Stimulated activated CD4-positive, alpha-beta T cell treated with anti-CD3 and anti-CD28 coated beads, Interleukin-1b, Interleukin-23, amount 100 ng/mL, for 4 hours (primary cell): ENCODE measurements around the gene RASAL2.
"Not testable (repeated sequence)": the region's sequence is repeated elsewhere in the genome, so short reads cannot be mapped to it uniquely, and the experiment has no call there.

Experiments used
- DNase-seq, 2 donors: peaks; one replicate each; pipeline ENCODE4 v3.0.0-alpha.2; 2020; ENCODE audit warnings: low read depth in 2 of 2

The RASAL2 gene

DNA sequence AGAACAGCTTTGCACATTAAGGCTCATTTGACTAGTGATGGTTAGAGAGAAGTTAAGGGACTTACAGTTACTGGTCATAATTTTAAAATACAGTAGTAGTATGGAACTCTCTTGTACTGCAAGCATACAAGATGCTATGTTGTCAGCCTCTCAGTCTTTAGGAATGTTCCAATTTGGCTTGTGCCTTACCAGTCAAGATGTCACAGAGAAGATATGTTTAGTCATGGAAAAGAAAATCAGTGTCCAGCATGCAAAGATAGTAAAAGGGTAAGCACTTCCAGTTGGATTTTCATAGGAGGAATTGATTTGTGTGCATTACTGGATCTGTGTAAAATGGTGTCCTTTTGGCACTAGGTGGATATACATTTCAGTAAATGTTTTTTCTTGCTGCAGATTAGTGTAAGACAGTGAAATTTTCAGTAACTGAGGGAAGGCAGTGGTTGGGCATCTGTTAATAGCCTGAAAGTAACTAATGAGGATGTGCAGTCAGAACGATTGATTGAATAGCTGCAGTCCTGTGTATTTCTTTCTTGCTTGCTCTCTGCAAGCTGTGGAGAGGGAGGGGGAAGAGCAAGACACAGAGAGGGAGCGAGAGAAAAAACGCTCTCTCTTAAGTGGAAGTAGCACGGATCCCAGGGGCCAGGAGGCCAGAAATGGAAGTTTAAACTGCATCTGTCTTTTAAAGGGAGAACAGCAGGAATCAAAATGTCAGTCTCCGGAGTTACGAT, 294.7 kb downstream of the RASAL2 start:
- DNase-seq, result no peak

DNA sequence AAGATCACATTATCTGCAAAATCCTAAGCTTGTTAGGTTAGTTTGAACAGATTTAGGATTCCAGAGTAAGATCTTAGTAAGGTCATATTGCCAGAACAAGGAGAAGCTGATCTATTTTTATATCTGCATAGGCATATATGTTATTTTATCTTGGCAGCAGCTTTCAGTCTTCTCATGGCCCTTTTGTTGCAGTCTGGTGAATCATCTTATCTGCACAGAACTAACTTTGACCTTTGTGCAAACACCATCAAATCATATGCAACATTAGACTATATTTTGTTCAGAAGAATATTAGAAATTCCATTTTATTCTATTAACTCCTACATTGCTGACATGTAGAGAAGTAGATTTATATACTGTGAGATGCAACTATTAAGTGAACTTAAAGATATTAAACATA, 295.5 kb downstream of the RASAL2 start:
- DNase-seq, result no peak

DNA sequence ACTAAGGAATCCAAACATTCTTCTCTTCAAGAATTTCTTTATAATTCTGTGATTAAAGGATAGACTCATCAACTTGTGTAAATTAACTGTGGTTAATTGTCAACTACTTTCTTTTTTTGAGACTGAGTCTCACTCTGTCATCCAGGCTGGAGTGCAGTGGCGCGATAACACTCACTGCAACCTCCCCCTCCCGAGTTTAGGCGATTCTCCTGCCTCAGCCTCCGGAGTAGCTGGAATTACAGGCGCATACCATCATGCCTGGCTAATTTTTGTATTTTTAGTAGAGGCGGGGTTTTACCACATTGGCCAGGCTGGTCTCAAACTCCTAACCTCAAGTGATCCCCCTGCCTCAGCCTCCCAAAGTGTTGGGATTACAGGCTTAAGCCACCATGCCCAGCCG, 296.4 kb downstream of the RASAL2 start:
- not testable (repeated sequence) for DNase-seq

DNA sequence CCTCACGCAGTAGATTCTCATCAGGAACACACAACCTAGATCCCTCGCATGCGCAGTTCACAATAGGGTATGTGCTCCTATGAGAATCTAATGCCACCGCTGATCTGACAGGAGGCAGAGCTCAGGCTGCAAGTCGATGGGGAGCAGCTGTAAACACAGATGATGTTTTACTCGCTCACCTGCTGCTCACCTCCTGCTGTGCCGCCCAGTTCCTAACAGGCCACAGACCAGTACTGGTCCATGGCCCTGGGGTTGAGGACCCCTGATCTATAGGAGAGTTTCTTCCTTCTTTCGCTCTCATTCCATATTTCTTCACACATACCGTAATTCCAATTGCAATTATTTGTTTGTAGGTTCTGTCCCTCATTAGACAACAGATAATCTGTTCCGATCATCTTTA, 299.5 kb downstream of the RASAL2 start:
- no peak for DNase-seq

DNA sequence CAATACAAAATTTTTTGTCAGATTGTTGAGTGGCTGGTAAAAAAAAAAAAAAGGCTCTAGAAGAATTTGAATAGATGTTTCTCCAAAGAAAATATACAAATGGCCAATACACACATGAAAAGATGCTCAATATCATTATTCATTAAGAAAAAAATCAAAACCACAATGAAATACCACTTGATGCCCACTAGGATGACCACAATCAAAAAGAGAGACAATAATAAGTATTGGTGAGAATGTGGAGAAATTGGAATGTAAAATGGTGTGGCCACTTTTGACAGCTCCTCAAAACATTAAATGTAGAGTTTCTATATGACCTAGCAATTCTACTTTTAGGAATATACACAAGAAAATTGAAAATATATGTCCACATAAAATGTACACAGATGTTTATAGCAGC, 302.9 kb downstream of the RASAL2 start:
- no peak for DNase-seq

DNA sequence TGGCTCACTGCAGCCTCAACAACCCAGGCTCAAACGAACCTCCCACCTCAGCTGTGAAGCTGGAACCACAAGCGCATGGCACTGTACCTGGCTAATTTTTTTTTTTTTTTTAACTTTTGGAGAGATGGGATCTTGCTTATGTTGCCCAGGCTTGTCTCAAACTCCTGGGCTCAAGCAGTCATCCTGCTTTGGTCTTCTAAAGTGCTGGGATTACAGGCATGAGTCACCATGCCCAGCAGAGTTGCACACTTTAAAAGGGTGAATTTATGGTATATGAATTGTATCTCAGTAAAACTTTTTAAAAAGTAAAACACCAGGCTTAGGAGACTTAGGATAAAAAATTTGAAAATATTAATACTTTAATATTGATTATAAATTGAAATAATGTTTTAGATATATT, 303.8 kb downstream of the RASAL2 start:
- no peak for DNase-seq

DNA sequence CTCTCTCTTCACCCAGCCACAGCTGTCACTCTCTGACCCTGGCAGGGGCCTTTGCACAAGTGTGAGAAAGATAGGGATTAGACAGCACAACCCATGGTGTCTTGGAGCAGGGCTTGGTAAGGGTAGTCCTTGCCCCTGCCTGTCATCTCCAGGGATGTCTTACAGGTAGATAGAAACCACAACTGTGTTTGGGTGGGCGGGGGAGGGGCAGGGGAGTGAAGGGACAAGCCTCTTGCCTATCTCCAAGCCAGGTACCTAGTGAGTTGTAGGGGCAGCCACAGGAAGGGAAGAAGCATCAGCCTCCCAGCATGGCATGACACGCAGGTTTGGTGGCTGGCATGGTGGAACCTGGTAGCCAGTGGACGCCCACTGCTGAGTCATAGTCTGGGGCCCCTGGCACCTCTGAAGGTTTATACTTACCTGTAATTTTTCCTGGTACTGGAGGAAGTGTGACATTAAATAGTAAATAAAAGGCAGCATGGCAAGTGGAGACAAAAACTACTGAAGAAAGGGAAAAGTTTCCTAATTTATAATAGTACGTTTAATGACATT, 305.3 kb downstream of the RASAL2 start:
- no peak for DNase-seq

DNA sequence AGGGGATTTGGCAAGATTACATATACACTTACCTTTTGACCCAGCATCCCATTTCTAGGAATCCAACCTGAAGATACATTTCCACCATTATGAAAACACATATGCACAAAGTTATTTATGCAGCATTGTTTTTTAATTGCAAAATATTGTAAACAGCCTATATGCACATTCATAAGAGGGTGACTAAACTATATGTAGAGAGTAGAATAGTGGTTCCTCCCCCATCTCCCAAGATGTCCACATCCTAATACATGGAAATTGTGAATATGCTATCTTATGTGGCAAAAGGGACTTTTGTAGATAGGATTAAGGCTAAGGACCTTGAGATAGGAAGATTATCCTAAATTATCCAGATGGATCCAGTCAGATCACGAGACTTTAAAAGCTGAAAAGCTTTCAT, 311.2 kb downstream of the RASAL2 start:
- DNase-seq, result no peak

DNA sequence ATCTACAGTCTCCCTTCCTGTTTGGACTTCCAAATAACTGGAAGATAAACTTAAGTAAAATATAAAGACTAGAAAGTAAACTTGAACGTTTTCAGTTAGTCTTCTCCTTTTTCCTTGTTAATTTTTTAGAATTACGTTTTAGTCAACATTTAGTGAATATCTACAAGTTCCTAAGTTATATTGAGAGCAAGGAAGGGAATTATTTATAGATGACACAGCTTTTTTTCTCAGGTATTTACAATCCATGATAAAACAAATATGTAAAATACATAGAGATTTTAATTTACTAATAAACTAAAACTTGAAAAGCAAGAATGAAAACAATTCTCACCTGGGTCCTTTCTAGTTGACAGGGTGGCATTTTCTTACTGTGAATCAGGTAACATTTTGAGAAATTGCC, 313.3 kb downstream of the RASAL2 start:
- DNase-seq, result no peak

DNA sequence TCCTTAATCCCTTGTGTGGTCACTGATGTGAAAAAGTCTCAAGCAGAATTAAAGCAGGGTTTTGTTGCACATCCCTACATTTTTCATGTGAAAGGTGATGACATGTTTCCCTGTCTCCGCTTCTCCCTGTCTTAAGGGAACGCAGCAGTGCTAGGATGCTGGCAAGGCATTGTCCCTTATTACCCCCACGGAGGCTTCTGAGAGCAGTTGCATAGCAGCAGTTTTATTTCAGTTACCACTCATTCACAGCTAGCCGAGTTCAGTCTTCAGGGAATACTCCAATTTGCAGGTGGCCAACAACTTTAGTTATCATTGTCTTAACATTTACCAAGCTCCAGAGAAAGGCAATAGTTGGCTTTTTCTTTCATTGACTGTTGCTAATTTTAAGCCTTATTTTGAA, 313.8 kb downstream of the RASAL2 start:
- DNase-seq, result no peak

DNA sequence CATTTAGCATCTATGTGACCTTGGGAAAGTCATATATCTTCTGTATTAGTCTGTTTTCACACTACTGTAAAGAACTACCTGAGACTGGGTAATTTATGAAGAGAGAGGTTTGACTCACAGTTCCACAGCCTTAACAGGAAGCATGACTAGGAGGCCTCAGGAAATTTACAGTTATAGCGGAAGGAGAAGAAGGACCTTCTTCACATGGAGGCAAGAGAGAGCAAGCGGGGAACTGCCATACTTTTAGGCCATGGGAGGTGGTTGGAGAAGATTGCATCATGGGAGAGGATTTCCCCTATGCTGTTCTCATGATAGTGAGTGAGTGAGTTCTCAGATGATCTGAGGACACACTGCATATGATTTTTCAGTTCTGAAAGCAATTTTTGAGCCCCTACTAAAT, 315.0 kb downstream of the RASAL2 start:
- DNase-seq, result no peak

DNA sequence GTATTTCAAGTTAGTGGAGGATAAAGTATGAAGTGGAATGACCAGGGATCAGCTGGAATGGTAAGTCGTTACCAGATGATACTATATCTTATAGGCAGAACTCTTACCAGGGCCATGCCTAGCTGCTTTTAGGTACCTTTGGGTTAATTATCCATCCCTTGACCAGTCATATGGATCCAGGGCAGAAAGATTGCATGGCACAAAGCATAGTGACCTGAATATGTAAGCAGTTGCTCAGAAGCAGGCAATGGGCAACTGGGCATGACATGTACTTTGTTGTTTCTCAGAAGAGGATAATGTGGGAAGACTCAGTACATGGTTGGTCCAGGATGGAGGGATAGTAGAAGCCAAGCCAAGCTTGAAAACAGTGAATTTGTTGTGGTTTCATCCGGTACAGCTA, 315.6 kb downstream of the RASAL2 start:
- DNase-seq, result no peak

DNA sequence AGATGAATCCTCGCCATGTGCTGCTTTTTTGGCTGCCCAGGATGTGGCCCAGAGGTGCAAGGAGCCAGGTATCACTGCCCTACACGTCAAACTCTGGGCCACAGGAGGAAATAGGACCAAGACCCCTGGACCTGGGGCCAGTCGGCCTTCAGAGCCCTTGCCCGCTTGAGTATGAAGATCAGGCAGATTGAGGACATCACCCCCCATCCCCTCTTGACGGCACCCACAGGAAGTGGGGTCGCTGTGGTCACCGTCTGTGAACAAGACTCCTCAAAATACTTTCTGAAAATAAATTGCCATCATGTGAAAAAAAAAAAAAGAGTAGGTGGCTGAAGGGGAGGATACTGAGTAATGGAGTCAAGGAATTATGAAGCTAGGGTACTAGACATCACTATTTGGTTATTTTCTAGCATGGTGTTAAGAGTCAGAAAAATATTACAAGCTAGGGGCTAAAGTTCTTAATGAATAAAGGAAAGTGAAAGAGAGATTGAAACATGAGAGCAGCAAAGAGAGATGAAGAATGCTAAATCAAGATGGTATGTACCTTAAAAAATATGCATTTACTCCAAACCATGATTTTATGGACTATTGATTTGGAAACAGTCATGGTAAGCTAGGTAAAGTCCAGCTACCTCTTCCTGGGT, 318.0 kb downstream of the RASAL2 start:
- DNase-seq, result no peak

DNA sequence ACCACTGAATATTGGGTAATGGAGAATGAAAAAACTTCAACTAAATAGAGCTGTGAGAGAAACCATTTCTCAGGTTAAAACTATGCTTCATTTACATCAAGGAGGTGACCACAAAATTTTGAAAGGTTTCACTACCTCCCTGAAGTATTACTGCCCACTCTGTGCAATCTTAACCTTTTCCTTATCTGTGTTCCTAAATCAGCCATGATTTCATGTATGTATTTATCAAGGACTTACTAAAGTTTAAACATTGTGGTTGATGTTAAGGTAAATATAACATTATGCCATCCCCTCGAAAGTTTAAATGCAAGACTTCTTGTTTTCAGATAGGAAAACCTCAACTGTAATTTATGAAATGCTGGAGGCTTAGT, 318.5 kb downstream of the RASAL2 start:
- no peak for DNase-seq

DNA sequence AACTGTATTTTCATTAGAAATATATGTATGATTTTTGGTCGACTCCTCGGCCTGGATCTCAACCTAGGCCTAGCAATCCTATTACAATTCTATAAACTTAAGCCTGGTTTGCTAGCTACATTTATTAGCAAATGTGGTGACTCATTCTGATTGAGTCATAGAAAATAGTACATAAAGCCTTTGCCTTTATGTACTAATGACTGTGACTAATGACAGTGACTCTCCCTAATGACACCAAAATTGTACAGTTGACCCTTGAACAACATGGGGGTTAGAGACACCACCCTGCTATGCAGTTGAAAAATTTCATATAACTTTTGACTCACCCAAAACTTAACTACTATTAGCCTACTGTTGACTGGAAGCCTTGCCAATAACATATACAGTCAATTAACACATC, 324.0 kb downstream of the RASAL2 start:
- DNase-seq, result no peak

DNA sequence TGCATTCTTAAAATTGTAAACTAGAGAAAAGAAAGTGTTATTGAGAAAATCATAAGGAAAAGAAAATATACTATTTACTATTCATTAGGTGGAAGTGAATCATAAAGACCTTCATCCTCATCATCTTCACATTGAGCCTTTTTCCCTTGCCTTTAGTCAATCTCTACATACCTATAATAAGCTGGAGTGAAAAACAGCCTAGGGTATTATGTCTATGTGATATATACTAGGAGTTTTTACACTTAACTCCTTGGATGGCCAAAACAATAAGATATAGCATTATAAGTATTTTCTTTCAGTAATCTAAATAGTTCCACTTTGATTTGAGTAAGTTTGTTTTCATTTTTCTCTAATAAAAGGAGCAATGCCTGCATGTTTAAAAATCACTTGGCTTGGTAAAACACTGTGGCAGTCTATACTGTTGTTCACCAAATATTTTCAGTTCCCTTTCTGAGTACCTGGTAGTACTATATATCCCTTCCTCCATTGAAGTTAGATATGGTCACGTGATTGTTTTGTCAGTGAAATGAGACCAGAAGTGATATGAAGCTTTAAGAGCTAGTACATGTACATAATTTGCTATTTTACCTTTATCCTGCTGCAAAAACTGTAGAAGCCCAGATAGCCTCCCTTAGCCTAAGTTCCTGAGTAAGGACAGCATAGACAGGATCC, 324.5 kb downstream of the RASAL2 start:
- no peak for DNase-seq

DNA sequence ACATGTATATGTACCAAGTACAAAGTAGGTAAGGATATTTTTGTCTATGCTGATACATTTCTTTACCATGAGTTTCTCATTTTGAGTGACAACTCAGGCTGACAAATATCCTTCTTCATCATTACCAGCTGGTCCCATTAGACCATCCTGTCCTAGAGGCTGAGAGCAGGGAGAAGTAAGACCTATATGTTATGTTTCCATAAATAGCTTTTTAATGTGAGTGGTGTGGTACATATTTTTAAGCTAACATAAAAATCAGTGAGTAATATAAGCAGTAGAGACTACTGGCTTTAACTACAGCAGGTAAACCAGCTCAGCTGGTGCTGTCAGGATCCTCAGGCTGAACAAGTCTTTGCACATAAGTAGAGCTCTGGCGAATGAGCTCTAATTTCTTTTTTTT, 340.5 kb downstream of the RASAL2 start:
- DNase-seq, result no peak

DNA sequence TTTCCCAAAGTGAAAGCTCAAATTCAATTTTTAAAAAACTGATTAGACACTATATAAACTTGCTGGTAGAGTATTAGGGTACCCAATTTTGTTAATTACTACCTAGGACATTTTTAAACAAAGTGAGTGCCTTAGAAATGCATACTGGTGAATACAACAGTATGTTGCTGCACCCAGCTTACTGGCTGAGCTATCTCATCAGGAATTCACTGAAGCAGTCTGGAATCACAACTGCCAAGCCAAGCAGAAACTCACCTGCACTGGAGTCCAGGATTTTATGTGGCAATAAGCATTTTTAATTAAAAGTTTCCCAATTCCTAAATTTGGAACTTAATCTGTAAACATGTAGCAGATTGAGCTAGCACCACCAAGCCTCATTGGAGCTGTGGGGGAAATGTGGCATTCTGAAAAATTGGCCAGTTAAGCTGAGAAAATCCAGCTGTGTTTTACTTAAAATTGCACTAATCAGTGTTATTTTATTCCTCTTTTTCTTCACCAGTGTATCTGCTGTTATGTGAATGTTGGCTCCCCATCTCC, 341.1 kb downstream of the RASAL2 start:
- no peak for DNase-seq

DNA sequence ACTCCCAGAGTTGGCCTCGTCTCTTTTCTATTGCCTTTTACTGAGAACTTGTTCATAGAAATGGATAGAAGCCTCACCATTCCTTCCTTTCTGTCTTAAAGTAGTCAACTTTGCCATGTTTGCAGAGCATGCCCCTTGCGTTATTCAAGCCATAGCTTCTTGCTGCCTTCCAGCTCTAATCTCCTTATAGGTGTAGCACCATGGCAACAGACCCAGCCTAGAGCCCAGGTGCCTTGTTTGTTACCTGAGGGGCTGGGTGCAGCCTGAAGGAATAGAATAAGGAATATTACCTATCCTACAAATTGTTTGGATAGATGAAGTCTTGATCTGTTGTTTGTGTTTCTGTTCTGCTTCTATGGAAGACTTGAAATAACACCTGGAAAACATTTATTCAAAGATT, 343.0 kb downstream of the RASAL2 start:
- DNase-seq, result no peak

DNA sequence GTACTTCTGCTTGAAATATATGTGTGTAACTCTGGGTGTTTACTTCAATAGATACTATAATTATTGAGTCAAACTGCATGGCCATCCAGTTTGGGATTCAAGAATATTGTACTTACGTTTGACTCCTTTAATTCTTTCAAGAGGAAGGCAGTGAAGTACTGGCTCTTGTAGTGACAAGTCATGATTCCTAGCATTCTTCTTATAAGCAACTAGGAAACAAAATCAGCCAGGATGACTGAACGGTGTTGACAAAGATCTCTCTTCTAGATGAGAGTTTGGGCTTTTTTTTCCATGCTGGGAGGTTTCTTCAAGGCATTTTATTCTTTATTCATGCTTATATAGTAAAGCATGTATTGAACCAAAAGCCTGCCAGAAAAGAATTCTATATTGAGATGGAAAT, 344.5 kb downstream of the RASAL2 start:
- no peak for DNase-seq

DNA sequence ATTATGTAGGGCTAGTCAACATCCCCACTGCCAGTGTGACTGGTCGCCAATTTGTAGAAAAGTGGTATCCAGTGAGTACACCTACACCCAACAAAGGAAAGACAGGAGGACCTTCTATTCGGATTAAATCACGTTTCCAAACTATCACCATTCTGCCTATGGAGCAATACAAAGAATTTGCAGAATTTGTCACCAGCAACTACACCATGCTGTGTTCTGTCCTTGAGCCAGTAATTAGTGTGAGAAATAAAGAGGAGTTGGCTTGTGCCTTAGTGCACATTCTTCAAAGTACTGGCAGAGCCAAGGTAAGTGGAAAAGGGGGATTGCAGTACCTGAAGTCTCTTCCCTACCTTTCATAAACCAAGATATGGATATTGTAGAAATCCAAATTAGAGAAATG, 349.0 kb downstream of the RASAL2 start:
- no peak for DNase-seq

DNA sequence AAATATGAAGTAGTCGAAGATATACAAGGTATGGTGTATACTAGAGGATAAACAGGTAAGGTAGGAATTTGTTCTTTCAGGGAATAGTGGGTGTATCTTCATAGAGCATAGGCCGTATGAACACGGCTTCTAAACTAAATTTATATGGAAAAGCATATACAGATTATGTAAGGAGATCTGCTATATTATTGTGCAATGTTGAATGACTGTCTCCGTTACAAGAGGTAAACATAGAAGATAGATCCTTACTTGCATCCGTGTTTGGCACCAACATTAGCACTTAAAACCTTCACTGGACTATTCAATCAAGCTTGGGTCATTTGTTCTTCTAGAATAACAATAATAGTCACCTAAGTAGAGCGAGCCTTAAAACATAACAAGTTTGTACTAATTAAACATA, 357.0 kb downstream of the RASAL2 start:
- DNase-seq, result no peak

DNA sequence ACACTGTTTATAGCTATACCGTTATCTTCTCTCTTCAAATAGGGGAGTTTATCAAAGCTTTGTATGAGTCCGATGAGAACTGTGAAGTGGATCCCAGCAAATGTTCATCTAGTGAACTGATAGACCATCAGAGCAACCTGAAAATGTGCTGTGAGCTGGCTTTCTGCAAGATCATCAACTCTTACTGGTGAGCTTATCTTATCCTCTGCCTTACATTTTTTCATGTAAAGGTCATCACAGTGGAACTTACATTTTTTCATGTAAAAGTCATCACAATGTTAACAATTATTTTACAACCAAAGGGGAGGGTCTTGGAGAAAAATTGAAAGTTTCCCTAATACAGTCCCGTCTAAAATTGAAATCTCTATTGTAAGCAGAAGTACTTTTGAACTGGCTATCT, 357.6 kb downstream of the RASAL2 start:
- no peak for DNase-seq
